Dermis lymphatic vessel endothelial cell (primary cell): Measurements from ENCODE around the gene ENO3. TPM values are rescaled to one million over a fixed set of nuclear protein-coding genes. Genes with fewer than 3 reads are reported as not detected.

Source experiments
- total RNA-seq: library from RNA; depleted of rRNA; stranded (reverse); fragments of >200 nt; gene quantifications from 2 replicates; pipeline ENCODE4 v1.2.1, GENCODE V29; 2014

Gene ENO3
- 2.2 and 2.3 TPM in 2 replicates for total RNA-seq

DNA sequence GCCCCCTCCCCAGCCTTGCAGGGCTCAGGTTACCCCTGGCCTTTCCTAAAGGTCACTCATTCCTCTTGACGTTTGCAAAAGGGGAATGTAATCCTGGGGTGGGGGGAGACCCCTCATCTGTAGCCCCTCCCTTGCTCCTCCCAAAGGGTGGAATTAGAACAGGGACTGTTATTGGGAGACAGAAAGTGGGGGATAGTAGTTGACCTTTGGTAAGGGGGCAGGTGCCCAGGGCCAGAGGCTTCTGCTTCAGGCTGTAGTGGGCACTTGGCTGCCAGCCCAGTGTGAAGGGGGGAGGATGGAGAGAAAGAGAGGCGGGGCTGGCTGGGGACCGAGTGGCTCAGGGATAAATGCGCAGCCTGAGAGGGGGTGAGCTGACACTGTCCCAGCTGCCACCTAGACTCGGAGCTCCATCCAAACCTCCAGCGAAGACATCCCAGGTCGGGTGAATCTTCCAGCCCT lies at the start of gene ENO3:
TSS of gene ENO3 (plus strand) at position 374 of the 459 bp plus-strand sequence. CDS start 711 bp downstream, outside the sequence.

DNA sequence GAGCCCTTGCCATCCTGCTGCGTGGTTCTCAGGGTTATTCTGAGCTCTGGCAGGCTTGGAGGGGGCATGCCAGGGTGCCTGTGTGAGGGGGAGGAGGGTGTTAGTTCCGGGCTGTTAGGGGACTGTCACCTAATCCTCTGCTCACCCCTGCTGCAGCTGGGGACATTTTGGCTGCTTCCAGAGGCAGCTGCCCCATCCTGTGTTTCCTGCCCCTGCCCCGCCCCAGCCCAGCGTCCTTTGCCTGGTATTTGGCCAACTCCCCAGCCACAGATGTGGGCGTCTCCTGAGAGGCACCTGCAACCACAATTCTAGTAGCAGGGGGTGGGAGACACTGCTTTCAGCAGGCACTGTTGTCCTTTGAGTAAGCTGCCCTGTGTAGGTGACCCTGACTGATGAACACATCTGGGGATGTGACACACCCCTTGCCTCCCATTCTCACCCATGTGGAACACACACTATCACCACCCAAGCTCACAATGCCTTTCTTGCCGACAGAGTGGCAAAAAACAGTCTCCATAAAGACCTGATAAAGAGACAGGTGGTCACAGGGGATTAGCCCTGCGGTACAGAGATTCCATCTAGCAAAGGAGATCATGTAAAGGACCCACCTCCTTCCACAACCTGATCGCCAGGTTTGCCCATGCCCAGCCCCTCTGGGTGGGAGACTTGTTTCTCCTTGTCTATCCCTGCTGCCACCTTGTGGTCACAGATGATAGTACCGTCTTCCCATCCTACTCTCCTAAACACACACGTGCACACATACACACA lies 47.7 kb upstream of the ENO3 start, which contains the start of gene CHRNE:
TSS of gene CHRNE (minus strand) at position 48 of the 768 bp plus-strand sequence. CDS start at position 13, 35 bp downstream.

GRCh38 chr17:4931963-4932362 lies 19.0 kb upstream of the ENO3 start, which contains the start of gene GP1BA:
TSS of gene GP1BA (plus strand) at chr17:4932277. CDS start at chr17:4932605, 328 bp downstream.

DNA sequence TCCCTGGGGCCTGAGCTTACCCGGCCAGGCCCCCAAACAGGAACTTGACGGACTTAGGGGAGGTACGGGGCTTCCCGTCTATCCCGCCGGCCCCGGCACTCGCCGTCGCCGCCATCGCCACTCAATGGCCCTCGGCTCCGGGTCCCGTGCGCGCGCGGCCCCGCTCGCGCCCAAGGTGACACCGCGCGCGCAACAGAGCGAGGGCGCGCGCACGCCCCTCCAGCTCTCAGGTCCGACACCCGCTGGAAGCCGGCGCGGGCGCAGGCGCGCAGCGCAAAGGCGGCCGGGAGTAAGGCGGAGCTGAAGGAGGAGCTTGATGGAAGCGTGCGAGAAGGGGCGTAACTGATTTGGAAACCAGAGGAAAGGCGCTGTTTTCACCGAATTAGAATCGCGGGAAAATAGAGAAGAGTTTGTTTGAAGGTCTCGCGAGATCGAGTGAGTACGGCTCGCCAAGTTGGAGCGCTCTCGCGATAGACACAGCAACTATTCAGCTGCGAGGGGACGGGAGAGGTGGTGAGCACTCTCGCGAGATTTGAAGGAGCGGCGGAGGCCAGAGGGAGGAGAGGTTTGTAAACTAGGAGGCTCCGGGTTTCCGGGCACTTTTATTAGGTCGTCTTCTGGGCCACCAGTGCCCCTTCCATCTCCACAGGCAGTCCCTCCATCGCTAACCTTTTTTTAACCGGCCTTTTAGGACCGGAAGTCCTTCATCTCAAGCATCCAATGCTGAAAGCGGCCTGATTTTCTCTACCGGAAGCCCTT lies 10.9 kb upstream of the ENO3 start, which contains the start of the genes RNF167 and SLC25A11:
TSS of gene RNF167 (plus strand) at position 473 of the 759 bp plus-strand sequence. CDS start 642 bp downstream, outside the sequence.
TSS of gene SLC25A11 (minus strand) at position 251 of the 759 bp plus-strand sequence. CDS start at position 115, 136 bp downstream.

DNA sequence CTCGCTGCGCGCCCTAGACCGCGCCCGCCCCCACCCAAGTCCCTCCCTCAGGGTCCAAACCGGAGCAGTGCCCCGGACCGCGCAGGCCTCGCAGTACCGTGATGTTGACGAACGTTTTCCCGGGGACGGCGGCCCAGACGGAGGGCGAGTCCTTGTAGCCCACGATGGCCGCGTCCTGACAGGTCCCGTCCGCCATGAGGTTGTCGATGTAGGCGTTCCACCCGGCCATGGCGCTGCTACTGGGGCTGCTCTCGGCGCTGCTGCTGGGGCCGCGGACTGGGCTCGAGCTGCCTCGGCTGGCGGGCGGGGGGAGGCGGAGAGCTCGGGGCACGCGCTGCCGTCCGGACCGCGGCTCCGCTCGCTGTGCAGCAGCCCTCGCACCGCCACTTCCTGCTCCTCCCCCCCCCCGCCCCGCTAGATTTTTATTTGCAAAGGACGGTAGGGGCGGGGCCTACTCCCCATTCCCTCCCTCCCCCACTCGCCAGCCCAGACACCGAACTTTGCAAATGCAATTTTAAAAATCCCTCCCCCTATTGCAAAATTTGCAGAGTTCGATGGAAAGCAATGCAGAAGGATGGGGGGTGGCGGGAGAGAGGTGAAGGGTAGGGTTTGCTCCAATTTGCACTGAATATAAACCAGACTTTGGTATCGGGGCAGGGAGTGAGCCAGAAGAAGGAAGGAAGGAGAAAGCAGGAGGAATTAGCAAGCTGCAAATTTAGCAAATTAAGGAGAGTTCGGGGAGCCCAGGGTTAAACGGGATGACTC lies 2.6 kb upstream of the ENO3 start, which contains the start of gene PFN1:
TSS of gene PFN1 (minus strand) at position 365 of the 765 bp plus-strand sequence. CDS start at position 229, 136 bp downstream.

DNA sequence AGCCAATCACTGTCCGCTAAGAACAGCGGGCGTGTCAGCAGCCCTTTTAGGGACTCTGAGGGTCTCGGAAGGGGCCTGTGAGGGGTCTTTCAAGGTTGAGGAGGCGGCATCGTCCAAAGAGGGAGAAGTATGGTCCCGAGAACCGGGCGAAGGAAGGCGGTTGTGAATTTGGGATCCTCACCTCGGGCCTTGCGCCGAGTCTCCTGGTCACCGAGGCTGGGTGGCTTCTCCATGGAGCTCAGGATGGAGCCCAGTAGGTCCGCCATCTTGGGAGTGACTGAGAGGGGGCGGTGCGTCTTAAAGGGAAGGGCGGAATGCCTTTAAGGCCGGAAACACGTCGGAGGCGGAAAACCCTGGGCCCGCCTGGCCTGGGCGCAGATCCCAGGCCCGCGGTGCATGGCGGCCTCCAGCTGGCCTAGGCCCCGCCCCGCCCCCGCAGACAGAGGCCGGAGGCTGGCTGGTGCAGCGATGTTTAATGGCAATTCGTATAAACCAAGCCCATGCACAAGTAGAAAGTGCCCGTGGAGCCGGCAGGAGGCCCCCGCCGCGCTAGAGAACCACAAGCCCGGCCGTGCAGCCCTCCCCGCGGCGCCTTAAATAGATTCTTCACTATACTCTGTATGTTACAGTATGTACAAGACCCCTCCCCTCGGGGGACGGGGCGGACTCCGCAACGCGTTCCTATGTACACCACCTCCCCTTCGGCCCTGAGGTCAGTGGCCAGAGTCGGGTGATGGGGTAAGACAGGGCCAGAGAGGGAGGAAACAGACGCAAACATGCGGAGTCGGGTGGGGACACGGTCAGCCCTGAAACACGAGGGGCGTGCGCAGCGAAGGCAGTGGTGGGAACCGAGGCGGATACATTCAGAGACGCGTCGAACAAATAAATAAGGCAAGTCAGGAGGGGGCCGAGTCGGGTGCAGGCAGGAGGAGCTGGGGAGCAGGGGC lies 16.9 kb downstream of the ENO3 start, which contains the start of gene SPAG7:
TSS of gene SPAG7 (minus strand) at position 279 of the 947 bp plus-strand sequence. CDS start at position 266, 13 bp downstream.

GRCh38 chr17:4986951-4987766 lies 36.2 kb downstream of the ENO3 start, which contains the start of gene CAMTA2:
TSS of gene CAMTA2 (minus strand) at chr17:4987675. CDS start at chr17:4986222, 1,453 bp downstream.

GRCh38 chr17:4997302-4998026 lies 46.5 kb downstream of the ENO3 start, which contains the start of the genes INCA1 and KIF1C:
TSS of gene INCA1 (minus strand) at chr17:4997522. CDS start at chr17:4994437, 3,085 bp downstream.
TSS of gene KIF1C (plus strand) at chr17:4997950. CDS start at chr17:5000247, 2,297 bp downstream.

Other genes with a start within 250 kb of the ENO3 start
- 7.7 and 10.3 TPM in 2 replicates for gene PELP1, start 247.0 kb upstream of the ENO3 start, total RNA-seq
- gene ARRB2, start 240.5 kb upstream of the ENO3 start, total RNA-seq, result 7.5 and 9.0 TPM in 2 replicates
- 9.5 and 11.9 TPM in 2 replicates for gene MED11, start 219.7 kb upstream of the ENO3 start, total RNA-seq
- under 0.01 and 0.11 TPM in 2 replicates for gene ZMYND15, start 211.3 kb upstream of the ENO3 start, total RNA-seq
- gene CXCL16, start 211.2 kb upstream of the ENO3 start, total RNA-seq, result 0.54 and 0.77 TPM in 2 replicates
- gene TM4SF5, start 179.2 kb upstream of the ENO3 start, total RNA-seq, result not detected in 2 replicates
- gene VMO1, start 164.8 kb upstream of the ENO3 start, total RNA-seq, result 0.22 and 0.95 TPM in 2 replicates
- gene GLTPD2, start 162.2 kb upstream of the ENO3 start, total RNA-seq, result not detected in 2 replicates
- 164 and 200 TPM in 2 replicates for gene PSMB6, start 155.0 kb upstream of the ENO3 start, total RNA-seq
- gene PLD2, start 144.0 kb upstream of the ENO3 start, total RNA-seq, result 26.3 and 35.3 TPM in 2 replicates
- 25.5 and 31.3 TPM in 2 replicates for gene MINK1, start 117.8 kb upstream of the ENO3 start, total RNA-seq
- gene C17orf107, start 51.6 kb upstream of the ENO3 start, total RNA-seq, result 0.77 and 1.1 TPM in 2 replicates
- gene CHRNE, start 48.0 kb upstream of the ENO3 start, total RNA-seq, result 0.86 and 5.7 TPM in 2 replicates
- not detected in 2 replicates for gene GP1BA, start 18.8 kb upstream of the ENO3 start, total RNA-seq
- 45.4 and 50.1 TPM in 2 replicates for gene SLC25A11, start 11.1 kb upstream of the ENO3 start, total RNA-seq
- gene RNF167, start 10.9 kb upstream of the ENO3 start, total RNA-seq, result 11.5 and 12.6 TPM in 2 replicates
- 304 and 331 TPM in 2 replicates for gene PFN1, start 2.6 kb upstream of the ENO3 start, total RNA-seq
- gene SPAG7, start 16.7 kb downstream of the ENO3 start, total RNA-seq, result 53.2 and 56.7 TPM in 2 replicates
- gene CAMTA2, start 36.6 kb downstream of the ENO3 start, total RNA-seq, result 3.0 and 3.9 TPM in 2 replicates
- gene INCA1, start 46.4 kb downstream of the ENO3 start, total RNA-seq, result 0.52 and 0.54 TPM in 2 replicates
- gene KIF1C, start 46.8 kb downstream of the ENO3 start, total RNA-seq, result 75.5 and 89.6 TPM in 2 replicates
- under 0.01 and 0.17 TPM in 2 replicates for gene SLC52A1, start 84.3 kb downstream of the ENO3 start, total RNA-seq
- gene ZFP3, start 127.3 kb downstream of the ENO3 start, total RNA-seq, result 0.65 and 1.6 TPM in 2 replicates
- 4.1 and 4.9 TPM in 2 replicates for gene ZNF232, start 160.8 kb downstream of the ENO3 start, total RNA-seq
- gene USP6, start 164.9 kb downstream of the ENO3 start, total RNA-seq, result not detected in 2 replicates
- 1.7 and 4.2 TPM in 2 replicates for gene ZNF594, start 240.7 kb downstream of the ENO3 start, total RNA-seq